ENCODE results near the gene PCDH12.
"Not testable (repeated sequence)": the region's sequence is repeated elsewhere in the genome, so short reads cannot be mapped to it uniquely, and the experiment has no call there.

PCDH12 gene

DNA sequence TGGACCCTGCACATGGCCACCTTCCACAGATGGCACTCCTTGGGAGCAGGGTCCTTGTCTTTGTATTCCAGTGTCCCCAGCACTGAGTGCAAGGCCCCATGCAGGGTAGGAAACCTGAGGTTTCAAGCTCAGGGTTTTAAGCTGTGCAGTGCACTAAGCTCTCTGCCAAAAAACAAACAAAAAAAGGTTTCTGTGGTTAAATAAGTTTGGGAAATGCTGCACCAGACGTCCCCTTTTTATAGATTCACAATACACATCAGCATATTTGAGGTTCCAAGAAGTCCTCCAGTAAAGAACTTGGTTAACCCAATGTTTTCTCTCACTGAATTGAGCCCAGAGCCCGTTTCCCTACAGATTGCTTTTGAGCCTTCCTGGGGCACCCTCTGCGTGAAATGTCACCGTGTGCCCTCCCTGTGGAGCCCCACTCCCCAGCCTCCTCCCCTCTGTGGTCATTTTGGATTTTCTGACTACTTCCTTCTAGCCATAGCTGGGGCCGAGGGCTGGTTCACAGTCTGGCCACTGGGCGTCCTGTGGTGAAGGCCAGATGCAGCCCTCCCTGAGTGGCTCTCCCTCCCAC is 17.2 kb downstream of the PCDH12 start:
- DNase-seq (ENCODE audit: low read depth) = peak; percentile 59

DNA sequence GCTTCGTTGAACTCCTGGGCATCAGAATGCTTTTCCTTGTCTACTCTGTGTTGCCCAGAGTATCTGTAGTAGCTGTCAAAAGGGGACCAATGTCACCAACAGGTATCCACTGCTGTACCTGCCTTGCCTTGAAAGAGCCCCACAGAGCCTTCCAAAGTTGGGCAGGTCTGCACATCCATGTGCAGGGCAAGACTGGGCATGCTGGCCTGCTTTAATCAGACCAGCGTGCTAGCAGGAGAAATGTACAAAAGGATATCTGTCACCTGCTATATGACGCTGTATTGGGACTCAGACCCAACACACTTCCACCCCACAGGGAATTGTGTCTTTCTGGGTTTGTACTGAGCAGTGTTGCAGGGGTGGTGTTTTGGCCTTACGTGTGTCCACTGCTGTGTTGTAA is 22.5 kb downstream of the PCDH12 start:
- no peak for DNase-seq (ENCODE audit: low read depth)

DNA sequence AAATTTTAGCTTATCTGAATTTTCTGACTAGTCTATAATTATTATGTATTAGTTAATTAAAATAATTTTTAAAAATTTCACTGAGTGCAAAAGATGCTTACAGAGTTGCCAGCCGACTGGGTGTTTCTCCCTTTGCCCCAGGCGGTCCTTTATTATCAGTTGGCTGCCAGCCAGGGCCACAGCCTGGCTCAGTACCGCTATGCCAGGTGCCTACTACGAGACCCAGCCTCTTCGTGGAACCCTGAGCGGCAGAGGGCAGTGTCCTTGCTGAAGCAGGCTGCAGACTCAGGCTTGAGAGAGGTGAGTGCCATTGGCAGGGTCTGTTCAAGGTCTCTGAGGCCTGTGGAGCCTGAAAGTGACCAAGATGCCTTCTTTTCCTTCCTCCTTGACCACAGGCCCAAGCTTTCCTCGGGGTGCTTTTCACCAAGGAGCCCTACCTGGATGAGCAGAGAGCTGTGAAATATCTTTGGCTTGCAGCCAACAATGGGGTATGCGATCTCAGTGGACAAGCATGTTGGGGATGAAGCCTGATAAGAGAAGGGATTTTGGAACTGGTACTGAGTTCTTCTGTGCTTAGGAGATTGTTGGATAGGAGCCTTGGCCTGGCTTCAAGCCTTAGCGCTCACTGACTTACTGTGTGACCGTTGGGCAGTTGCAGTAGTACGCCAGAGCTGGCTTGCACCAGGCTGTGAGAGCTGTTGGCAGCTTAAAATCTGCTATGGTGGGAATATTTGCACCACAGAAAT is 23.7 kb downstream of the PCDH12 start:
- DNase-seq (ENCODE audit: low read depth) = no peak

DNA sequence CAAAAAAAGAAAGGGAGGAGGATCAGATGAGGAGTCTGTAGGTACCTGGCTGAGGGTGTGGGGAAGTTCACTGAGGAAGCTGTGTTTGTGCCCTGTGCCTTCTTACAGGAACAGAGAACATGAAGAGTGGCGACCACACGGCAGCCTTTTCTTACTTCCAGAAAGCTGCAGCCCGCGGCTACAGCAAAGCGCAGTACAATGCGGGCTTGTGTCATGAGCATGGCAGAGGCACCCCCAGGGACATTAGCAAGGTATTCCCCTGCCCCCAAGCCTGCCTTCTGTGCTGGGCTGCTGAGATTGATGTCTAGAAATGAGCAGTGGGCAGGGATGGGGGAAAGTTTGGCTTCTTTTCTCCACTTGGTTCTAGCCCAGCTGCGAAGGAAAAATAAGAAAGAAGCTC is 24.9 kb downstream of the PCDH12 start:
- DNase-seq (ENCODE audit: low read depth) = no peak

DNA sequence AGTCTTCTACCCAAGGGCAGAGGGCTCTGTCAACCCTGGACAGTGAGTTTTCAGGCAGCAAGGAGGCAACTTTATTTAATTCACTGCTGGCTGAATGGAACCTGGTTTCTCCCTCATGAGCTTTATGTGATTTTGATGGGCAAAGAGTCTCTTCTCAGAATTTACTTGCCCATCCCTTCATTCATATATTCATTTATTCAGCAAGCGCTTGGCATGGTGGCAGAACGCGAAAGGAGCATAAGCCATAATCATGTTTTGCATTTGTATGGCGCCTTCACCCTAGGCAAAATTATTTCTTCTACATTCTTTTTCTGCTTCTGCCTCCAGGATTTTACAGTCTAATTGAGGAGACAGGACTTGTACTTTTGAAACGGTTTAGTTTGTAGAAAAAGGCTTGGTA is 26.3 kb downstream of the PCDH12 start:
- no peak for DNase-seq (ENCODE audit: low read depth)

DNA sequence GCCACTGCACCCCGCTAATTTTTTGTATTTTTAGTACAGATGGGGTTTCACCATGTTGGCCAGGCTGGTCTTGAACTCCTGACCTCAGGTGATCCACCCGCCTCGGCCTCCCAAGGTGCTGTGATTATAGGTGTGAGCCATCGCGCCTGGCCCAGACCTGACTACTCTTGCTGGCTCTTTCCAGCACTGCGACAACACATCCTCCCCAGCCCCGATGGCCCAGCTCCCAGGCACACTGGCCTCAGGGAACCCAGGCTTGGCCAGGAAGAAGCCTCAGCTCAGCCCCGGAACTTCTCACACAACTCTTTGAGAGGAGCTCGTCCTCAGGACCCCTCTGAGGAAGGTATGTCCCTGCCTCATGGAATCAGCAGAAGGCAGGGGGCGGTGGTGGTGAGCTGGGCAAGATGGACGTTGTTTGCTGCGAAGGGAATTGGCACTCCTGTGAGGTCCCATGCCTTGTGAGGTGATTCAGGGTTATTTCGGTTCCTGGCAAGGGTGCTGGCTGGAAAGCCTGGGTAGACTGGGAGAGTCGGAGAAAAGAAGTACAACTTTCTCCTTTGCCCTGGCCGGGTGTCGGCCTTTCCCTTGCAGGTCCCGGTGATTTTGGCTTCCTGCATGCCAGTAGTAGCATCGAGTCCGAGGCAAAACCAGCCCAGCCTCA is 28.5 kb downstream of the PCDH12 start:
- DNase-seq (ENCODE audit: low read depth) = no peak

DNA sequence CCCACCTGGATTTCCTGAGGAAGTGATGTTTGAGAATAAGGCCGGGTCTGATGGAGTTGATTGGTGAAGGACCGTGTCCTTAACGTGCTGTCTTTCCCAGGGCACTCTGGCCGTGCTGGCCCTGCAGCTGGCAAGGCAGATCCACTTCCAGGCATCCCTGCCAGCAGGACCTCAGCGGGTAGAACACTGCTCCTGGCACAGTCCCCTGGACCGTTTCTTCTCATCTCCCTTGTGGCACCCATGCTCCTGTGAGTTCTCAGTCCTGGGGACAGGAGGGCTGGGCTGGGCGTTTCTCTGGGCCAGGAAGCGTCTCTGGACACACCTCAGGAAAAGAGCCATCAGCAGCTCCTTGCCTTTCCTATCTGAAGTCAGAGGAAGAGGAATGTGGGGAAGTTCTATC is 30.0 kb downstream of the PCDH12 start:
- no peak for DNase-seq (ENCODE audit: low read depth)

DNA sequence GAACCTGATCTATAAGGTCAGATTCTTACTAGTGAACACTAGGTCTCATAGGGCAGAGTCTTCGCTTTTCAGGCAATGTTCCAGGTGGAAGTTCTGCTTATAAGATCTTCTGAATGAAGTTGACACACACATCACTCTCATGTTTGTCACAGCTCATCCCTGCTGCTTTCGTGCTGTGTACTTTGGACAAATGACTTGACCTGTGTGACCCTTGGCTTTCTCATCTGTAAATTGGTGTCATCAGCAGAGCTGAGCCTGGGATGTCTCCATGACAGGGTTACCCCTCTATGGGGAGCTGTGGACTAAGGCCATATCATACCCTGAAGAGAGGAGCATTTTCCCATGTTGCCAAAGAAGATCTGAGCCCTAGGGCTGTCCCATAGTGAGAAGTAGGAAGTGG is 31.6 kb downstream of the PCDH12 start:
- no peak for DNase-seq (ENCODE audit: low read depth)

DNA sequence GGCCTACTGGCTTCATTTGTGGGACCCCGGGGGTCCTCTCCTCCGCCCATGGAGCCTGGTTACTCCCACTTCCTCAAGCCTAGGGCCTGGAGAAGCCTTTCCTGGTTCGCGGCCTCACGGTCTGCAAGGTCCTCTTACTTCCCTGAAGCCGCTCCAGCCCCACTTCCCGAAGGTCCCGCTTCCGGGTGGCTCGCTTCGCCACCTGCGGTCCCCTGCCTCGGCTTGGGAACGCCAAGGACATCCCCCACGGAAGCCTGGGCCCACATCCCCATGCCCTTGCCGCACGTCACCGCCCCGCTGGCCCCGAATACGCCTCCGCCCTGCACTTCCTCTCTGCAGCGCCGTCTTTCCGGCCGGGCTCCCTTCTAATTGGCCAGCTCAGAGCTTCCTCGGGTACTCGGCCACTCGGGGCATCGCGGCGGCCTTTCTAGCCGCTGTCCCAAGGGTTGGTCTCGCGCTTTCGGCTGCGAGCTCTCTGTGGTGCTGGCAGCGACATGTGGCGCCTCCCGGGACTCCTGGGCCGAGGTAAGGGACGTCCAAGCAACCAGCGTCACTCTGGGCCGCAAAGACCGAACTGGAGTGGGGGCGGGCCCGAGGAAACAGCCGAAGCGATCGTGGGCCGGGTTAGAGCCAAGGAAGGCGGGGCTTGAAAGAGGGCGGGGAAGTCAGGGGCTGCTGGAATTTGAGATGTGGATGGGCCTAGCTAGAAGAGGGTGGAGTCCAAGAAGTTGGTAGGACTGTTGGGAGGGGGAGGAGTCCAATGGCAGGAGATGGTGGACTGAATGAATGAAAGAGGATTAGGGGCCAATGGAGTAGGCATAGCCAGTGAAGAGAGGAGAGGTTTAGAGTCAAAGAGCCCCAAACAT is 34.3 kb downstream of the PCDH12 start, which contains the start of gene DELE1:
Gene DELE1, plus strand, starts transcription at position 424 of the 866 bp plus-strand sequence. Its CDS starts 71 bp downstream, at position 495.
- peak; percentile 93 for DNase-seq (ENCODE audit: low read depth)

DNA sequence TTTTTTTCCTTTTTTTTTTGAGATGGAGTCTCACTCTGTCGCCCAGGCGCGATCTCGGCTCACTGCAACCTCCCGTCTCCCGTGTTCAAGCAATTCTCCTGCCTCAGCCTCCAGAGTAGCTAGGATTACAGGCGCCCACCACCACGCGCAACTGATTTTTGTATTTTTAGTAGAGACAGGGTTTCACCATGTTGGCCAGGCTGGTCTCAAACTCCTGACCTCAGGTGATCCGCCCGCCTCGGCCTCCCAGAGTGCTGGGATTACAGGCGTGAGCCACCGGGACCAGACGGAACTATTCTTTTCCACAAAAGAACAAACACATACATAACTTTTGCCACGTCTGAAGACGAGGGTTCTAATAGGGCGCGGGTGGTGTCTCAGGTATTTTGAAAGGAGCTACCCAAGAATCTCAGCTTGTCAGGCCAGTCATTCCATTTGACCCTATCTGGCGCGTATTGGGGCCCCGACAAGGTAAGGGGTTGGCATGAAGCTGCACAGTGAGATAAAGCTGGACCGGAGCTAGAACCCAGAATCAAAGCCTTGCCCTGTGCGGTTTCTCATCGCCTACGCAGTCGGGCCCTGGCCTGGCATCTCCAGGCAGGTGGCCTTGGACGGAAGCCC is 35.1 kb downstream of the PCDH12 start:
- not testable (repeated sequence) for DNase-seq (ENCODE audit: low read depth)

DNA sequence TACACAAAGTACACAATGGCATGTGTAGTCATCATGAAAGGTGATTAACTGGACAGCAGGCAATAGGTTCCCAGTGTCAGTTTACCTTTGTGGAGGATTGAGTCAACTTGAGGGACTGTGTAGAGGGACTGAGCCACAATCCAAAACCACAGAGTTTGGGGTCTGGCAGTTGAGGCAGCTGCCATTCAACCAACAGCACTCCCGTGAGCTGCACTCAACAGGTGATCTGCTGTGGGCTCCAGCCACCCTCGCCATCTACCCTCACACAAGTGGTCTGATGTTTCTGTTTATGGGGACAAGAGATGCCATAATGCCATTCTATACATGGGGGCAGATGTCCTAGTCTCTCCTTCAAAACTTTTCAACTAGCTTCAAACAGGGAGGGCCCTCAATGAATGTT is 37.2 kb downstream of the PCDH12 start:
- DNase-seq (ENCODE audit: low read depth) = no peak

DNA sequence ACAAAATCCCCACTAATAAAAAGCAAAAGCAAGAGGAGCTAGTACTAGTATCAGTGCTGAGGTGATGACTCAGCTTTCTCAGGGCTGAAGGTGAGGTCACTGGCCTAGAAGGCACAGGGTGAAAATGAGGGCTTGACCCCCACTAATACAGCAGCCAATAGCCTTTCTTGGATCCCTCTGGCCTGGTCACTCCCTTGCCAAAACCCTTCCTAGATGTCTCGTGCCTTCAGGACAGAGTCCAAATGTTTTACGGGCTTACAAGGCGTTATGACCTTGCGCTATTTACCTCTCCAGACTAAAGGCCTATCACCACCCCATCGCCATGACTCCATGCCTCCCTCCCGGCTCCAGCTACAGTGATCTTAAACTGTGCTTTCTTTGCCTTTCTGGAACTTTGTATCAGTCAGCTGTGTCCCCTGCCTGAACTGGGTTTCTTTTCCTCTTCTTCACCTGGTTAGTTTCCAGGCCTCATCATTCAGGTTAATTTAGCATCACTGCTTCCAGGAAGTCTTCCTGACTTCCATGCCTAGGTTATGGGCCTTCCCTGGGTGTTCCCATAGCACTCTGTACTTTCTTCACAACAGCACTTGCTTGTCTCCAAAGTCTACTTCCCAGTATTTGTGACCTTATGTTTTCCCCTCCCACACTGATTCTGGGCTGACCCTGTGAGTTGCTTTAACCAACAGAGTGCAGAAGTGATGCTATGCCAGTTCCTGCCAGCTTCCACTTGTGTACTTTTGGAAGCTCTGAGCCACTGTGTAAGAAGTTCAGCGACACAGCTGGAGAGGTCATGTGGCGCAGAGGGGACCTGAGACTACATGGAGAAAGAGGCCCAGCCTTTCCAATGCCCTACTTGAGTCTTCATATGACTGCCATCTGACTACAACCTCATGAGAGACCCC is 38.5 kb downstream of the PCDH12 start:
- DNase-seq (ENCODE audit: low read depth) = no peak

DNA sequence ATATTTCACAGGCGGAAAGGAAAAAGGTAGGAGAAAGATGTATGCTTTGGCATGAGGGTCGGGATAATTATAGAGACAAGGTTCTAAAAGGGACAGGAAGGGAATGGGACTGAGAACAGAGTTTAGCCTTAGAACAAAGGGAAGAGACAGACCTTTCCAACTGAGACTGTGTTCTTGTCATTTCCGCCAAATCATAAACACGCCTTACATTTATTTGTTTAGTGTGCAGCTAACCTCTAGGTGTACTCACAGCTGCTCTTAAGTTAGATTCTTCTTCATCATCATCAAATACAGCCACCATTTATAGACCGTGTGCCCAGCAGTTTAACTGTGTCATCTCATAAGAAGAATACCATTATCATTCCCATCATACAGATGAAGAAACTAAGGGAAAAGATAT is 40.2 kb downstream of the PCDH12 start:
- DNase-seq (ENCODE audit: low read depth) = no peak

DNA sequence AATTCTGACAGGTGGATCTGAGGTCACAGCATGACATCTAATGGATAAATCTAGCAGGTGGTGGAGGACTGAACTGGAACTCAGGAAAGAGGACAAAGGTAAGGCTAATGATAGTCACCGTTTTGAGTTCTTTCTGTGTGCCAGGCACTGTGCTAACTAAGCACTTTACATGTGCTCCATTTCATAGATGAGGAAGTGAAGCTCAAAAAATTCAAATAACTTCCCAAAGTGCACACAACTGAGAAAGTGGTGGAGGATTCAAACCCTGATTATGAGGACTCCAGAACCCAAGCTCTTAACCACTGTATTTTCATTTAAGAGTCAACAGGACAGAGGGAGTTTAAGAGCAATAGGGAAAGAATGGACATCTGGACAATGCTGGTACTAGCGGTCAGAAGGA is 41.5 kb downstream of the PCDH12 start:
- DNase-seq (ENCODE audit: low read depth) = no peak

DNA sequence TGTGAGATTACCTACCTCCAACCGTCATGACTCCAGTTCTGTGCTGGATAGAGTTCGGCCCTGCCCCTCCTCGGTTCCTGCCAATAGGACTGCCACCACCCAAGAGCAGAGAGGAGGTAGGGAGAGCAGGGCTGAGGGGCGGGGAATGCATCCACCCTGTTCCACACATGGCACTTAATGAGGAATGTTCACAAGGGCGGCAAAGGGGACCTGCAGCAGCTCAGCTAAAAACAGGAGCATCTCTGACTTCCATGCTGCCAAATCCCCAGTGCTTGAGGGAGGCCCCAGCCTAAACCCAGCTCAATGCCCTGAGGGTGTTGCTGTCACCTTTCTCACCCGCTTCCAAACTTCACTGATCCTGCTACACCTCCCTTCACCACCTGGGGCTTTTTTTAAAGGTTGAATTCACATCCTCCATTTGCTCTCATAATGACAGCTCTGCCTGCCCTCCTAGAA is 42.1 kb downstream of the PCDH12 start:
- DNase-seq (ENCODE audit: low read depth) = no peak

DNA sequence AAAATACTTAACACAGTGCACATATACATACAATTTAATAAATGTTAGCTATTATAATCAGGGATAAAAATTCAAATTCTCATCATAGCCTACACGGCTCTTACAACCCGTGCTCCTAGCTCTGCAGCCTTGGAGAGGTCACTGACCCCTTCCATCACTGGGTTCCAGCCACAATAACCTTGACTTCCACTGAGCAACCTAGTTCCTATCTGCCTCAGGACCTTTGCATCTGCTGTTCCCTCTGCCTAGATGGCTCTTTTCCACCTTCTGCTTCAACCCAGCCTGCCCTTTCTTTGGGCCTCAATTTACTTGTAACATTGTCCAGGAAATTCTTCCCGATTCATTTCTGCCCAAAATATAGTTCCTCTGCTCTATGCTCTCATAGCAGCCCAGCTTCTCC is 43.2 kb downstream of the PCDH12 start:
- DNase-seq (ENCODE audit: low read depth) = no peak

DNA sequence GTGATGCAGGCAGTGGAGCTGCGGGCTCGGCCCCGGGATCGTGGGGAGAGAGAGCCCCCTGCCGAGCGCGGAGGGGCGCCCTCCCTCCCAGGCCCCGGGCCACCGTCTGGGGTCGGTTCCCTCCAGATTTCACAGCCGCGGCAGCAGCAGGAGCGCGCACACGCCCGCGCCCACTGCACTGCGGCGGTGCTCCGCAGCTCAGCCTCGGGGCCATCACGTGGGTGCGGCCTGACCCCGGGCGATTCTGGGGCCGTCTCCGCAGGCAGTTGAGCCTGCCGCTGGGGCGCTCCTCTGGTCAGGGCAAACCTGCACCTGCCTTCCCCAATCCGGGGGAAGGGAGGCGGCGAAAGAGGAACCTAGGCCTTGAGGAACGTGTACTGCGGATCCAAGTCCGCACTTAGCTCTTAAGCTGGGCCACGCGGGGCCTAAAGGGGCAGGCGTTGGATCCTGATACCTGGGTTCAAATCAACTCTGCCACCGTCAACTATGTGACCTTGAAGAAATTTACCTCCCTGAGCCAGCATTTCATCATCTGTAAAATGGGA is 43.7 kb downstream of the PCDH12 start:
- no peak for DNase-seq (ENCODE audit: low read depth)

DNA sequence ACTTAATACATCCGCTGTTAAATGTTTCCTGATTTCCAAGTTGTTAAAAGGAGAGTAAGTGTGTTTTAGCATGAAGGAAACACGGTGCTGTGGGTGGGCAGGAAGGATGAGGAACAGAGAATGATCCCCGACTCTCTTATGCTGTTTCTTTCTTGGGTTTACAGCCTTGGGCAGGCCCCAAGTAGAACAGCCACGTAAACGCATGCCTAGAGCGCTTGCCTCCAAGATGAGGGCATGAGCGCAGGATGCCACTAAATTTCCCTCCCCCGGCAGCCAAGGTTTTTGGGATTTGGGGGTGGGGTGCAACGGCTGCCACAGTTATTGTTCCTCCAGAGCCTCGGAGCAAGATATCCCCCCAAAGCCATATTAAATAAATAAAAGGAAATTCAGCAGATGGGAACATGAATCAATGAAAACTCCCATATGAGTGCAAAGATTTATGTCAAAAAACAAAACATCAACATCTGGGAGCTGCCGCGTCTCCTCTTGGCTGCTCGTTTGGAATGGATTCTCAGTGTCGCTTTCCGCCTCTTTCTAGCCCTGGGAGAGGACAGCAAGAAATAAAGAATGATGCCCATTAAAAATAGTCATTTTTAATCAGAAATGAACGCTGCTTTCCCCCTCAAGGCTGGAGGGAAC is 44.3 kb downstream of the PCDH12 start:
- DNase-seq (ENCODE audit: low read depth) = no peak

DNA sequence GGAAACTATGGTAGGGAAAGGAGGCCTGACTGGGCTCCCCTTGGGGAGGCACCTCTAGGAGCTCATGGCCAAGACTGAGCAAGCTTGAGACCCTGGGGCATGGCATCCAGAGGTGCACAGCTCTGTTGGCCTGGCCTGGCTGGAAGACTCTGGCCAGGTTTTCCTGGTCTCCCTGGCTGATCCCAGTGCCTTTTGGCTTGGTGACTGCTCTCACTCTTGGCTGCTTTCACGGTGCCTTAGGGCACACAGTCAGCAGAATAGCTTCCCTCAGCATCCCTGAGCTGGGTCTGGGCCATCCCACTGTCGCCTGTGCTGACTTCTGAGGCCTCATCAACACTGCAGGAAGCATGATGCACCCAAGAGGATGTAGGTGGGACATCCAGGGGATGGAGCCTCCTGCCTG is 47.7 kb downstream of the PCDH12 start:
- no peak for DNase-seq (ENCODE audit: low read depth)

DNA sequence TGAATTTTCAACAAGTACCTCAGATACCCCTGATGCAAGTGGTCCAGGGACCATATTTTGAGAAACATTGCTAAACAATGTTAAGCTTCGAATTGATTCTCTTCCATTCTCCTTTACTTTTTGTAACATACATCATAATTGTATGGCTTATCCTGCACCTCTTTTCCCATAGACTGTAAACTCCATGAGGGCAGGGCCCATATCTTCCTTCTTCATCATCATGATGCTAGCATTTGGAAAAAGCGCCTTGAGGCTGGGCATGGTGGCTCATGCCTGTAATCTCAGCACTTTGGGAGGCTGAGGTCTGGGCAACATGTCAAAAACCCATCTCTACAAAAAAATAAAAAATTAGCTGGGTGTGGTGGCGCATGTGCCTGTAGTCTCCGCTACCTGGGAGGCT is 48.8 kb downstream of the PCDH12 start:
- DNase-seq (ENCODE audit: low read depth) = no peak

Data from fibroblast of gingiva (primary cell).